Activated CD4-positive, alpha-beta T cell treated with anti-CD3 and anti-CD28 coated beads for 4 hours (primary cell): ENCODE results near the gene BSN.

ENCODE experiments used
- DNase-seq, 2 donors: peaks; one replicate each; pipeline ENCODE4 v3.0.0-alpha.2; 2020

BSN gene

GRCh38 chr3:49655731-49656285 lies 101.5 kb downstream of the BSN start:
- DNase-seq, result no peak

DNA sequence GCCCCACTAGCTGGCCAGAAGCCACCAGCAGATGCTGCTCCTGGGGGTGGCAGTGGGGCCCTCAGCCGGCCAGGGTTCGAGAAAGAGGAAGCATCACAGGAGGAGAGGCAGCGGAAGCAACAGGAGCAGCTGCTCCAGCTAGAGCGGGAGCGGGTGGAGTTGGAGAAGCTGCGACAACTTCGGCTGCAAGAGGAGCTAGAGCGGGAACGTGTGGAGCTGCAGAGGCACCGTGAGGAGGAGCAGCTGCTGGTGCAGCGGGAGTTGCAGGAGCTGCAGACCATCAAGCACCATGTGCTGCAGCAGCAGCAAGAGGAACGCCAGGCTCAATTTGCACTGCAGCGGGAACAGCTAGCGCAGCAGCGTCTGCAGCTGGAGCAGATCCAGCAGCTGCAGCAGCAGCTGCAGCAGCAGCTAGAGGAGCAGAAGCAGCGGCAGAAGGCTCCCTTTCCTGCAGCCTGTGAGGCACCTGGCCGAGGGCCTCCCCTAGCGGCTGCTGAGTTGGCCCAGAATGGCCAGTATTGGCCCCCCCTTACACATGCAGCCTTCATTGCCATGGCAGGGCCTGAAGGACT lies 102.3 kb downstream of the BSN start:
- DNase-seq, result no peak

DNA sequence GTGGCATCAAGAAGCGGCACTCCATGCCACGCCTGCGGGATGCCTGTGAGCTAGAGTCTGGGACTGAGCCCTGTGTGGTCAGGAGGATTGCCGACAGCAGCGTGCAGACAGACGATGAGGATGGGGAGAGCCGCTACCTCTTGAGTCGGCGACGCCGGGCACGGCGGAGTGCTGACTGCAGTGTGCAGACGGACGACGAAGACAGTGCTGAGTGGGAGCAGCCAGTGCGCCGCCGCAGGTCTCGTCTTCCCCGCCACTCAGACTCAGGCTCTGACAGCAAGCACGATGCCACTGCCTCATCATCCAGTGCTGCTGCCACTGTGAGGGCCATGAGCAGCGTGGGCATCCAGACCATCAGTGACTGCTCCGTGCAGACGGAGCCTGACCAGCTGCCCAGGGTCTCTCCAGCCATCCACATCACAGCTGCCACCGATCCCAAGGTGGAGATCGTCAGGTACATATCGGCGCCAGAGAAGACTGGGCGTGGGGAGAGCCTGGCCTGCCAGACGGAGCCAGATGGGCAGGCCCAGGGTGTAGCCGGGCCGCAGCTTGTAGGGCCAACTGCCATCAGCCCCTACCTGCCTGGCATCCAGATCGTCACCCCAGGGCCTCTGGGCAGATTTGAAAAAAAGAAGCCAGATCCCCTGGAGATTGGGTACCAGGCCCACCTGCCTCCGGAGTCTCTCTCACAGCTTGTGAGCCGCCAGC lies 103.1 kb downstream of the BSN start:
- no peak for DNase-seq

DNA sequence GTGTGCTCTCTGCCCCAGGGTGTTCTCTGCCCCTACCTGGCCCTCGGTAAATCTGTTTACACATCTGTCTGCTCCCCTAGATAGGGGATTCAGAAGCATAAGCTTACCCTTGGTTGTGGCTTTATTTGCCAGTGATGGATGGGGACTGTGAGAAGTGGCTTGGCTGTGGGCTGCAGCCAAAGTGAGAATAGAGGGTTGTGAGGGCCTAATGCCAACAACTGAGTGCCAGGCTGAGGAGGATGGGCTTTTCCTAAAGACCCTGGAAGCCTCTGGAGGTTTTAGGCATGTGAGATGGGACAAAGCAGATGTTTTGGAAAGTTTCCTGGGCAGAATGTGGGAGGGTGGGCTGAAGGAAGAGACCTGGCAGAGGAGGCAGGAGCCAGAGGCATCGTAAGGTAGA lies 104.4 kb downstream of the BSN start:
- DNase-seq, result no peak

- no peak for DNase-seq
These were observed 105.5 kb downstream of the BSN start for GRCh38 chr3:49659756-49660155.

DNA sequence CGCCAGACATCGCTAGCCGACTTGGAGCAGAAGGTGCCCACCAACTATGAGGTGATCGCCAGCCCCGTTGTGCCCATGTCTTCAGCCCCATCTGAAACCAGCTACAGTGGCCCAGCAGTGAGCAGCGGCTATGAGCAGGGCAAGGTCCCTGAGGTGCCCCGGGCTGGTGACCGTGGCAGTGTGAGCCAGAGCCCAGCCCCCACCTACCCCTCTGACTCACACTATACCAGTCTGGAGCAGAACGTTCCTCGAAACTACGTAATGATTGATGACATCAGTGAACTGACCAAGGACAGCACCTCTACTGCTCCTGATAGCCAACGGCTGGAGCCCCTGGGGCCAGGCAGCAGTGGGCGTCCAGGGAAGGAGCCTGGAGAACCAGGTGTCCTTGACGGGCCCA lies 107.0 kb downstream of the BSN start:
- DNase-seq, result no peak

DNA sequence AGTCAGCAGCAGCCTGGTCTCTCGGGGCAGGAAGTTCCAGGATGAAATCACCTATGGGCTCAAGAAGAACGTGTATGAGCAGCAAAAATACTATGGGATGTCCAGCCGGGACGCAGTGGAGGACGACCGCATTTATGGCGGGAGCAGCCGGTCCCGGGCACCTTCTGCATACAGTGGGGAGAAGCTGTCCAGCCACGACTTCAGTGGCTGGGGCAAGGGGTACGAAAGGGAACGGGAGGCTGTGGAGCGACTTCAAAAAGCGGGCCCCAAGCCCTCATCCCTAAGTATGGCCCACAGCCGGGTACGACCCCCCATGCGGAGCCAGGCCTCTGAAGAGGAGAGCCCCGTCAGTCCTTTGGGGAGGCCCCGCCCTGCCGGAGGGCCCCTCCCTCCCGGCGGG lies 107.7 kb downstream of the BSN start:
- no peak for DNase-seq

- DNase-seq, result no peak
These were observed 108.6 kb downstream of the BSN start for GRCh38 chr3:49662720-49663413.

GRCh38 chr3:49663831-49664230 lies 109.6 kb downstream of the BSN start:
- no peak for DNase-seq

DNA sequence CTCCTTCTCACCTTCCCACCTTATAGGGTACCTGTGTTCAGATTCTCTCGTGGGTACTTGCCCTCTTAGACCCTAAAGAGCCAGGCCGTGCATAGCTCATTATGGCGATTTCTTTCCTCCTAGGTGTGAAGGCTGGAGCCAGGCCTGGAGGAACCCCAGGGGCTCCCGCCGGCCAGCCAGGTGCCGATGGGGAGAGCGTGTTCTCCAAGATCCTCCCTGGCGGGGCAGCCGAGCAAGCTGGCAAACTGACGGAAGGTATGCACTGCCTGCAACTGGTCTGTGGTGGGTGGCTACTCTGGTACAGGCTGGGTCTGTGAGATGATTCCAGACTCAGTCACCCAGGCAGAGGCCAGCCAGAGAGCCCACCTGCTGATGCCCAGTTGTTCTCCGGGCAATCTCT lies 110.0 kb downstream of the BSN start:
- no peak for DNase-seq

GRCh38 chr3:49665822-49666519 lies 111.7 kb downstream of the BSN start:
- no peak for DNase-seq

DNA sequence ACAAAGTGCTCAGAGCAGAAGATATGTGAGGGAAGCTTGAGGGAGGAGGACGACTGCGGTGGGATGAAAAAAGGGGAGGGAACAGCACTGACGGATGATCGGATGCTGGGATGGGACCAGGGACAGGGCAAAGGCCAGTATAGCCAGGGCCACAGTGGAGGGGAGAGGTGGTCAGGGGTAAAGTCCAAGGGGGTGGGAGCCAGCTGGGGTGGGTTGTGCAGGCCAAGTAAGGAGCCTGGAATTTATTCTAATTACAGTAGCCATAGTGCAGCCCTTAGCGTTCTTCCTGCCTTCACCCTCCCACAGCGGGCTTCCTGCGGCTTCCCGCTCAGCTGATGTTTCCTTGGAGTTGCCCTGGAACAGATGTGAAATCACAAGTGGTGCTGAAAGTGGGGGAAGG lies 112.3 kb downstream of the BSN start:
- no peak for DNase-seq

DNA sequence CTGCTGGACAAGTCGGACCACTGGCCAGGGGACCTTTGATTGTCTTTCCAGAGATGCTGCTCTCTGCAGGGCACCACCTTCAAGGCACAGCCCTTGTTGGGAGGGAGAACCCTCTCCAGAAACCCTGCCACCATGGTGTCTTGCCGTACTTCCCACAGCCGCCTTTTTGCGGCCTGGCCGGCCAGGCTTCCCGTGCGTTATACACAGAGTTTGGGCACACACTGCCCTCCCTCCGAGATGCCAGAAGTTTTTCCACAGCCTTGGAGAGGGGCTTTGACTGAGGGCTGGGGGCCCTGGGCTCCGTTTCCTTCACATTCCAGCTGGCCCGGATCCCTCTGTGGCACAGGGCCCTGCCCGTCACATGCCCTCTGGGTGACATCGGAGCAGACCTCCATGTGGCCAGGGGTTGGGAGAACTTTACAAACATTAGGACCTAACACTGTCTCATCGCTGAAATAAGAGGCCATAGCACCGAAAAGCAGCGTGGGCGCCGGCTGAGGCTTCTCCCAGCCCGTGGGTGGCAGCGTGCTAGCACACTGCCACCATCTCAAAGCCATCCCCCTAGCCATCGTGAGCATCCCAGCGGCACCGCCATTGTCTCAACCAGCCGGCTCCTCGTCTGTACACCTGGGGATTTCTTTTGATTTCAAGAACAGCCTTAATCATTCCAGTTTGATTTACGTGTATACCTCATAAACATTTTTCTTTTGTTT lies 113.6 kb downstream of the BSN start:
- DNase-seq, result no peak

GRCh38 chr3:49668414-49668797 lies 114.1 kb downstream of the BSN start:
- DNase-seq, result no peak

GRCh38 chr3:49668861-49669260 lies 114.6 kb downstream of the BSN start:
- DNase-seq, result no peak

DNA sequence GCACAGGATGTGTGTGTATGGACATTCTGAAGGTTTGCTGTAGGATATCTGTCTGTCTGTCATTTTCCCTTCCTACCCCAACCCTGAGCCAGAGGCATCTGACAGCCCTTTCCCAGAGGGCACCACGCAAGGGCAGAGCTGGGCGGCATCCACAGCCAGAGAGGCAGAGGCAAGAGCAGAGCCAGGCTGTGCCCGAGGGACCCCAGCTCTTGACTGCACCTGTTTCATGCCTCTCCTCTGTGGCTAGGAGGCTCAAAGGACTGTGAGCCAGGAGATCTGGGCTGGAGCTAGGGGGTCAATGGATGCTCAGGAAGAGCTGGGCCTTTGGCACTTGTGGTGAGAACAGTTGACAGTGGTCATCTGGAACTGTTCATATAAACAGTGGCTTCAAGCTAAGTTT lies 115.1 kb downstream of the BSN start:
- no peak for DNase-seq

DNA sequence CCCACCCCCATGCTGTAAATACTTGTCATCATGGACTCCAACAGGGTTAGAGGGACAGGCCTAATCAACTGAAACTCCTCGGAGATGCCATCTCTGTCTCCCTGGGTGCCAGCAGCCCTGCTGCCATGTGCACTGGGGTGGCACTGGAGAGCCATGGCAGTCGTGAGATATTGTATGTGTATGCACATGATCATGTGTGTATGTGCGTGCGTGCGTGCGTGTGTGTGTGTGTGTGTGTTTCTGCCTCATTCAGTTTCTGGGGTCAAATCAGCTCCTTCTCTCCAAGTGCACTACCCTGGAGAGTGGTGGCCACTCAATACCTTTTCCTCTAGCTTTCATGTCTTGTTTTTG lies 116.6 kb downstream of the BSN start:
- no peak for DNase-seq

GRCh38 chr3:49671291-49672288 lies 117.3 kb downstream of the BSN start:
- peak; percentile 69 to 72 for DNase-seq

DNA sequence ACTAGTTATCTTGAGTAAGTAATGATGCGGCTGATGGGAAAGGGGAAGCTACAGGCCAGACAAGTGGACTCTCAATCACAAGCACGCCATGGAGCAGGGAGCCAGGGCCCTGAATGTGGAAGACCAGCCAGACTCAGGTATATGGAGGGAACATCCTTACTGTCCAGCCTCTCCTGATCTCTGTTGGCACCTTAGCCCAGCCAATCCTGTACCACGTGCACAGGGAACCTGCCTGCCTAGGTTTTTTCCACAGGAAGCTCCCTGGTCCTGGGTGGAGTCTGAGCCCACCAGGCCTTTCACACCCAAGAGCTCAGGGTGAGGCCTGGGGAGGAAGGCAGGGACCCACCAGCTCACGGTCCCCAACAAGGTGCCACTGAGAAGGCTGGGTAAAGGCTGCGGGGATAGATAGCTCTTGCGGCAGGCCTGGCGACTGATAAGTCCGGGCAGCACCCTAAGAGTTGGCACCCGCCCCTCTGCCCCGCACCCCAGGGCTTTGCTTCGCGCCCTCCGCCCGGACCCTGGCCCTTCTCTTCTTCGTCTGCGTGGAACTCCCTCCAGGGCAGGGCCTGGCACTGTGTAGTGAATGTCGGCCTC lies 118.9 kb downstream of the BSN start:
- peak in 1 of 2 donors; percentile 8 for DNase-seq

DNA sequence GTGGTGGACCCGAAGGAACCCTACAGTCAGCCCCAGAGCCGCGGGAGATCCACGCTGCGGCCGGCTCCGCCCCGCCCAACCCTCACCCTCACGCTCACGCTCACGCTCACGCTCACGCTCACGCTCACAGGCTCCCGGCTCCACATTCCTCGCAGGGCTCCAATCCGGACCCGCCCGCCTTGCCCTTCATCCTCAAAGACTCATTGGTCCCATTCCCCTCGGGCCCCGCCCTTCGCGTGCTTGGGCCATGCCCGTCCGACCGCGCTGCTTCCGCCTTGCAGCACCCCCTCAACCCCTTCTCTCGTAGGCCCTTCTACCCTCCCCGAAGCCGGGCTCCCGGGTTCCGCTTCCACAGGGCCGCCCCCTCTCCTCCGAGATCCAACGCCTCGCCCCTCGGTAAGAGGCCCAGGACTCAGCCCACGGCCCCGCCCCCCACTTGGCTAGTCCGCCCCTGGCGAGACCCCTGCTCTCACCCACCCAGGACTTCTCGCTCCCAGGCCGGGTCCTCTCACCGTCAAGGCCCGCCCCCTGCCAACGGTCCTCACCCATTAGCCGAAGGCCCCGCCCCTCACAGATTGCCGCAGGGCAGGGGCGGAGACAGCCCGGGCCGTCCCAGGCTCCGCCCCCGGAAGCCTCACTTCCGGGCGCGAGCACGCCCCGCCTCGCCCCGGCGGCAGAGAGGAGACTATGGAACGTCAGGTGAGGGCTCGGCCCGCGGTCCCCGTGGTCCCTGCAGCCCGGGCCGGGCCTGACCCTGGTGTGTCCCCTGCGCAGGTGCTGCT lies 119.6 kb downstream of the BSN start, which contains the start of gene APEH:
Gene APEH, plus strand, starts transcription at position 637 of the 782 bp plus-strand sequence. Its CDS starts 51 bp downstream, at position 688.
- DNase-seq, result peak; percentile 96 to 98
